GM19099 (cell line): ENCODE results near the gene BICRAL.
A peak's percentile ranks its signal among the peaks of the same experiment; 100 is the strongest.

Experiments
- POLR2A ChIP-seq: IDR thresholded peaks from 3 replicates; pipeline ENCODE4 v1.6.1; 2011; ENCODE audit warnings: low read depth; ENCODE audit not compliant: insufficient read length; ENCODE audit errors: extremely low read depth

Gene BICRAL

DNA sequence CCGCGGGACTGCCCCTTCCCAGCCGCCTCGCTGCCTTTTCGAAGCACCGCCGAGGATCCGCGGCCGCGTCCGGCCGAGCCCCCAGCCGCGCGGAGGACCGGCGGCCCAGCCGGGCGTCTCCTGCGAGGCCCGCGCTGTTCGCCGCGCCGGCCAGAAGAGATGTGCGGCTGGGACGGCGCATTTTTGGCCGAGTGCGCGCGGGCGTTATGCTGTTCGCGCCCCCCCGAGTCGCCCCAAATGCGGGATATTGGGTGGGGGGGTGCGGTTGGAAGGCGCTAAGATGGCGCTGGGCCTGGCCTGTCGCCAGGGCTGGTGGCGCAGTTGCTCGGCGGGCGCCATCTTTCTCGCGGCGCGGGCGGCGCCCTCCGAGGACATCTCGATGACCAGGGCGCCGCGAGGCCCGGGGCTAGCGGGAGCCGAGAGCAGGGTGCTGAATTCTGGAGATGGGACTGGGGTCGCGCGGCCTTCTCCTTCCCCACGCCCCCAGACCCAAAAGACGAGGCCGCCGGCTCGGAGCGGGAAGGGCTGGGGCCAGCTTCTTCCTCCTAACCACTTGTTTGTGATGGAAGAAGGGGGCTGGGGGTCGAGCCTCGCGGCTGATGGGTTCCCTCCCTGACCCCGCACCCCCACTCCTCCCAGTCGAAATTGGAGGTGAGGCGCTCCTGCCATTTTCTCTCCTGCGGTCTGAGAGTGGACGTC lies 1.5 kb downstream of the BICRAL start:
- peak; percentile 76 for TF ChIP-seq POLR2A

DNA sequence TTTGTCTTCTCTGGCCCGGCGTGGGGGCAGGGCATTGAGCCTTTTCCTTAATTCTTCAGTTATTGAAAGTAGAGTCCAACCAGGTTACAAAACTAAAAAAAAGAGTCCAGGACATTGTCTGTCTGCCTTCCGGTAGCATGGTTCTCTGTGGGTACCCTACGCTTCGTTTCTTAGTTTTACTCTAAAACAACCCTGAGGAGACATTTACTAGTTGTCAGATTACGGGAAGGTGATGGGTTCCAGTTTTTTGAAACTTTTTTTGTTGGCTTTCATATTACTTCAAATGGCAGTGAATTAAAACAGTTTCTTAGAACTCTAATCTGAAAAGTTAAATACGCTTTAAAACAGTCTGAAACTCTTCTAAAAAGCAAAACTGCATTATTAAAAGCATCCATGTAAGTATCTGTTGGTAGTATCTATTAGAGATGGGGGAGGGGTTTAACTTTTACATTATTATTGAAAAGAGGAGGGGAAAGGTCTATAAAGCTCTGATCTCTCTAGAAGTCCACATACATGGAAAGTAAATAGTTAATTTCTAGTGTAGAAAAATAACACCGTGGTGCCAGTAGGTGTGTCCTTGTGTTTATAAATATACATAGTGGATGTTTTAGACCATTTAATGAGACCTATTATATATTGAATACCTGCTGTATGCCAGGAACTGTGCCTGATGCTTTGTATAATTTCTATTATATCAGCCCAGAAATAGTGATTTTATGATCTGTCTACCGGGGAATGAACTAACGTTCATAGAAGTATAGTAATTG lies 2.2 kb downstream of the BICRAL start:
- TF ChIP-seq POLR2A = no peak

DNA sequence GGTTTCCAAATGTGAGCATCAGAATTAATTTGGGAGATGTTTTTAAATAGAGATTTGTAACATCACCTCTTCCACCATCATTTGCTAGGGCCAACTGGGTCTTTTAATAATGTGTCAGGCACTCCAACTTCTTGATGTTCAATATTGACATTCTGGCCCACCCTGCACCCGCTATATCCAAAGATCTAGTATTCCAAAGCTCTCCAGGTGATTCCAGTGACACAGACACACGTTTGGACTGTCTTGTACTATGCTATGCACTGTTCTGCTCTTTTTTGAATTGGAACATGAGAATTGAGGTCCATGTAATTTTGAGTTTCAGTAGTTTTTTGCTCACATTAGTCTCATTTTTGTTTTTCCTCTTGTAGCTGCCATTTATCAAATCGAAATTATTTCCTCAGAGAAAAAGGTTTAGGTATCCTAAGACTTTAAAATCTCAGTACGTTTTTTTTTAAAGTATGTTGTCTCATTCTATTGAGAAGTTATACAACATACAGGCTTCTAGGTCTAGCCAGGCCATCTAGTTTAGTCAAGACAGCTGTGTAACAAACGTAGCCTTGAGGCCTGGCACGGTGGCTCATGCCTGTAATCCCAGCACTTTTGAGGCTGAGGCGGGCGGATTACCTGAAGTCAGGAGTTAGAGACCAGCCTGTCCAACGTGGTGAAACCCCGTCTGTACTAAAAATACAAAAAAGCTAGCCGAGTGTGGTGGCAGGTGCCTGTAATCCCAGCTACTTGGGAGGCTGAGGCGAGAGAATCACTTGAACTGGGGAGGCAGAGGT lies 3.1 kb downstream of the BICRAL start:
- no peak for TF ChIP-seq POLR2A

DNA sequence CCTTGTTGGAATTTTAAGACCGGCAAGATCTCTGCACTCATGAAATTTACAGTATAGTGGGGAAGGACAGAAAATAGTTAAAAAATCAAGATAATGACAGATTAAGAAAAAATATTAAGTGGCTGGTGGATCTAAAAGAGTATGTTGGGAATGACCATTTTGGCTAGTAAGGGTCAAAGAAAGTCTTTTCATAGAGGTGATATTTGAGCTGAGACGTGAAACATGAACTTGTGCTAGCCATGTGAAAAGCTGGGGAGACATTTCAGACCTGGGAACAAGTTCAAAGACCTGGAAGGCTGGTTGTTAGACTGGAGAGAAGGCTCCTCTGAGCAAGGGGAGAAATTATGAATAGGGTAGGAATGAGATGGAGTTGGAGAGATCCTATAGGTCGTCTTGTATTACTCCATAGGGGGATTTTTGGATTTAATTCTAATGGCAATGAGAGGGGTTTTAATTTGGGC lies 4.7 kb downstream of the BICRAL start:
- no peak for TF ChIP-seq POLR2A

DNA sequence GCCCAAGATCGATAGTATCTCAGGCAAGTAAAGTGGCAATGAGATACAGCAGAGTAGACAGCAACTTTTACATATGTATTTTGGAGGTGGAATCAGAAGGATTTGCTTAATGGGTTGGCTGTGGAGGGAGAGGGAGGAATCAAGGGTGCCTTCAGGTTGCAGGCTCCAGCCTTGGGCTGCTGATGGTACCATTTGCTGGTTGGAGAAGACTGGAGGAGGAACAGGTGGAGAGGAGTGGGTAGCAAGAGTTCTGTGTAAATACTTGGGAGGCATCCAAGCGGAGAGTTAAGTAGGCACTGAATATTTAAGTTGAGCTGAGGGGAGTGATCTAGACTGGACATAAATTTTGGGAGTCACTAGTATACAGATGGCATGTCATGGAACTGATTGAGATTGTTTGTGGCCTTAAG lies 5.2 kb downstream of the BICRAL start:
- TF ChIP-seq POLR2A = peak; percentile 24

- no peak for TF ChIP-seq POLR2A
These were observed 6.8 kb downstream of the BICRAL start for GRCh38 chr6:42788671-42789070.

DNA sequence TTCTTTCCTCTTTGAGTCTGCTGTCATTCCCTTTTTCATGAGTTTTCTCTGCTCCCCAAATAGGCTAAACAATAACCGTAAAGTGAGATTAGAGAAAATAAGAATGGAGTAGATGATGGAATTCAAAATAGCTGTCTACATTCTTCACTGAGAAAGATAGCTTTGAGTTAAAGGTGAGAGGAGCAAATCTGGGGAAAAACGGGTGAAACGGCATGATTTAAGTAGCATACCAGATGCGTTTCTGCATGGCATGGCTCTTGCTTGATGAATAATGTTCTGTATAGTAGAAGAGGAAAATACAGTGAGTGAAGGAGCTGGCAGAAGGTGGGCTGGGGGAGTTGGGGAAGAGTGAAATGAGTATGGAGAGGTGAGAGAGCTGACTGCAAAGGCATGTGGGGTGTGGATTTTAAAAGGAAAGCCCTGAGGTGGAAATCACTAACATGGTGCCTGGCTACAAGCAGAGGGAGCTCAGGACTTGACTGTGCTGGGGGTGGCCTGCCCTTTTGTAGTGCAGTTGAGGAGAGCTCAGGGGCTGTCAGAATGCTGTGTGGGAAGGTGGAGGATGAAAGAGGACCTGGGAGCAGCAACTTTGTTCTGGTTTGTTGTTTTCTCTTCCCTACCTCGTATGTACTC lies 8.8 kb downstream of the BICRAL start:
- no peak for TF ChIP-seq POLR2A

GRCh38 chr6:42791706-42792320 lies 10.0 kb downstream of the BICRAL start:
- TF ChIP-seq POLR2A = no peak

- no peak for TF ChIP-seq POLR2A
These were observed 13.8 kb downstream of the BICRAL start for GRCh38 chr6:42795651-42796050.

- no peak for TF ChIP-seq POLR2A
These were observed 14.3 kb downstream of the BICRAL start for GRCh38 chr6:42796171-42796570.

DNA sequence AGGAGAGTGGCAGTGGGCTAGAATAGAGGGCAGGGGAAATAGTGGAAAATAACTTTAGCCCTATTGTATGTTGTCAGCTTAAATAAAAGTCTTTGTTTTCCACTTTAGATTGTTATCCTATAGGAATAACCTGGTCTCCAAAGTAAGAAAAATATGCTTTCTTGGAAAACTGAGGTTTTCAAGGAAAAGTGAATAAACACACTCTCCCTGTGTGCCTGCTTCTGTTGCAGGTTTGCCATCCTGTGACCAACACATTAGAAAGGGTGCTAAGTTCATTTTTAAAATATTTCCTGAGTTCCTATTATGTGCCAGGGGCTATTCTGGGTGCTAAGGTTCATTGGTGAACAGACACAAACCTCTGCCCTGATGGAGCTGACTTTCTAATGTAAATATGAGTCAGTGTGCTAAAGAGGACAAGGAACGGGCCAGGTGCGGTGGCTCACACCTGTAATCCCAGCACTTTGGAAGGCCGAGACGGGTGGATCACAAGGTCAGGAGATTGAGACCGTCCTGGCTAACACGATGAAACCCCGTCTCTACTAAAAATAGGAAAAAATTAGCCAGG lies 23.5 kb downstream of the BICRAL start:
- TF ChIP-seq POLR2A = no peak

- TF ChIP-seq POLR2A = no peak
These were observed 26.9 kb downstream of the BICRAL start for GRCh38 chr6:42808492-42809483.

DNA sequence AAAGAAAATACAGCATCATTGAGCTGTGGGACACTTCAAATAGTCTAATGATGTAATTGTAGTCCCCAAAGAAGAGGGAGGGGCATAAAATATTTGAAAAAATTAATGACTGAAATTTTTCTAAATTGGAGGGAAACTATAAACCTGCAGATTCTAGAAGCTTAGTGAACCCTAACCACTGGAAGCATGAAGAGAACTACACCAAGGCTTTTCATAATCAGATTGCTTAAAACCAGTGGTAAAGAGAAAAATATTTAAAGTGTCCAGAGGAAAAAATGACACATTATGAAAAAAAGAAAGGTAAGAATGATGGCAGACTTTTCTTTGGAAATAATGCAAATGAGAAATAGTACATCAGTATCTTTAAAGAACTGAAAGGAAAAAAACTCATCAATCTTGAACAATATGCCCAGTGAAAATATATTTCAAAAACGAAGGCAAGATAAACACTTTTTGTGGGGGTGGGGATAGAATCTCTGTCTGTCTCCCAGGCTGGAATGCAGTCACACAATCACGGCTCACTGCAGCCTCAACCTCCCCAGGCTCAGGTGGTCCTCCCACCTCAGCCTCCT lies 31.3 kb downstream of the BICRAL start:
- no peak for TF ChIP-seq POLR2A
